A673 (cell line): ENCODE measurements around the gene ZBTB20.

Experiments used
- CTCF ChIP-seq: fragments of 300-800, 200-600 bp; sonication (generic); conservative IDR thresholded peaks from 2 replicates; pipeline ENCODE4 v1.5.1; 2017; ENCODE audit warnings: low read depth, mild to moderate bottlenecking, antibody characterized with exemption, low read length, moderate library complexity, mixed read lengths
- EZH2 ChIP-seq: fragments of 200-600 bp; sonication (generic); IDR thresholded peaks from 2 replicates; pipeline ENCODE4 v1.6.1; 2017; ENCODE audit warnings: borderline replicate concordance, low read depth, mild to moderate bottlenecking, mixed read lengths, antibody characterized with exemption, low read length; ENCODE audit not compliant: poor library complexity, severe bottlenecking

- TF ChIP-seq CTCF (no peak), EZH2 (no peak)
Observed at GRCh38 chr3:114942773-114943172, 204.3 kb downstream of the ZBTB20 start.
